NK-92 (cell line): ENCODE results near the gene FRMPD2.
"Not testable (repeated sequence)": the region's sequence is repeated elsewhere in the genome, so short reads cannot be mapped to it uniquely, and the experiment has no call there.

Experiments
- DNase-seq: peaks from one replicate; lab custom pipeline; 2025; ENCODE audit not compliant: unreplicated experiment; lab: John Stamatoyannopoulos, UW

FRMPD2 gene

GRCh38 chr10:48290286-48290685 is 15.8 kb upstream of the FRMPD2 start:
- DNase-seq, result no peak

DNA sequence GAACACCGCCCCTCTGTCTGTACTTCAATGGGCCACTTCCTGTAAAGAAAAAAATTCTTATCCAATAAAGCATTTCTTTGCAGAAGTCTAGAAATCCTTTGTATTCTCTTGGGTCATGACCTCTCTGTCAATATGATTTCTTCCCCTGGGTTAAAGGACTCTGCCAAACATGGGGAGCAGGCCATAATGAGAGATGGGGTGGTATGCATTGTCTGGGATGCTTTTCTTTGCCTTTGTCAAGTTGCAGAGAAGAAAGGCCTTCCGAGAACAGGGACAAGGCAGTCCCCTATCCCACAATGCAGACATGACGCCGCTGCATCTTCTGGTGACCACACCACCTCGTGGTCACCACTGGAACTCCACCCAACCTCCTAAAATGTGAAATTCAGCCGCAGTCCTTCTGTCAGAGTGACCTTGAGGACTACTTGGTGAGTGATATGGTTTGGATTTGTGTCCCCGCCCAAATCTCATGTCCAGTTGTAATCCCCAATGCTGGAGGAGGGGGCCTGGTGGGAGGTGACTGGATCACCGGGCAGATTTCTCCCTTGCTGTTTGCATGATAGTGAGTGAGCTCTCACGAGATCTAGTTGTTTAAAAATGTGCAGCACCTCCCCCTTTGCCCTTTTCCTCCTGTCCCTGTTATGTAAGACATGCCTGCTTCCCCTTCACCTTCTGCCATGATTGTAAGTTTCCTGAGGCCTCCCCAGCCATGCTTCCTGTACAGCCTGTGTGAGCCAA is 15.2 kb upstream of the FRMPD2 start:
- DNase-seq, result no peak

DNA sequence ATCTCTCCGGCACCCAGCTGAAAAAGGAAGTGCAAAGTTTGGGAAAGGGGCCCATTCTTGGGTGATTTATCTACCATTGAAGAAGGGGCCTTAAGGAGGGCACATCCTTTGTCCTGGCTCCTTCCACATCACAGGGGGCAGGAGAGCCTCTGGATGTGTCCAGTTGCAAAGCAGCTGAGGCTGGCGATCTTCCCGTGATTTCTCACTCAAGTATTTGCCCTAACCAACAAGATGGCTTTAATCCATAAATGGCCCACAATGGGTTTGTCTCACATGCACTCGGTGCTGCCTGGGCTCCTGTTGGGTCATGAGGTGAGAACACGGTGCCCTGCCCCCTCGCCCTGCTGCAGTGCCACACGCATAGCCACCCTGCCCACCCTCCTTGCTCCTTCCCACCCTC is 14.2 kb upstream of the FRMPD2 start:
- DNase-seq, result no peak

- no peak for DNase-seq
Measured at GRCh38 chr10:48287417-48288391, 13.2 kb upstream of the FRMPD2 start.

DNA sequence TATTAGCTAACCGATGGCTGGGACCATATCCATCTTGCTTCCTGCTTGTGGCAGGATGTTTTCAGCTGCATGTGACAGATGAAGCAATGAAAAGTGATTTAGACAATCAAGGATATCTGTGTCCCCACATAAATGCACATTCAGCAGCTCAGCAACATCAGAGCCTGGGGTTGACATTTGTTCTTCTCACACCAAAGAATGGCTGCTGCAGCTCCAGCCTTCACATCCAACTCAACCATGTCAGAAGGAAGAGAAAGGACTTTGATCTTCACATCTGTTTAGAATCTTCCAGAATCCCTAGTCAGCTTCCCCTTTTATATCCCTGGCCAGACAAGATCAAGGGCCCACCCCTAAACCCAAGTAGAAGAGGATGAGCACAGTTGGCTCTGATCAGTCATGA is 11.9 kb upstream of the FRMPD2 start:
- DNase-seq, result no peak

DNA sequence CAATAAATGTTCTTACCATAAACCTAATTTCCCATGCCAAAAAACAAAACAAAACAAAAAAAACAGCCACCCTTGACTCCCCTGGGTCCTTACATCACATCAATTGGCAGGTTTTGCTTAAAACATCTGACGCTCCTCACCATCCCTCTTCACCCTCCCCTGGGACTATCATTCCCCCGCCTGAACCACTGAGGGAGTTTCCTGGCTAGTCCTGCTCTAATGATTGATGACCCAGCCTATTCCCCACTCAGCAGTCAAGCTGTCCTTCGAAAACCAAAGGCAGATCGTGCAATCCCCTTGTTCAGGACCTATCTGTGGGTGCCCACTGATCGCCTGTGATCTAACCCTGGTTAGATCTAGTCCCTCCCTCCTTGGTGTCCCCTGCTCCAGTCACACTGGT is 11.2 kb upstream of the FRMPD2 start:
- no peak for DNase-seq

GRCh38 chr10:48284811-48285210 is 10.3 kb upstream of the FRMPD2 start:
- no peak for DNase-seq

DNA sequence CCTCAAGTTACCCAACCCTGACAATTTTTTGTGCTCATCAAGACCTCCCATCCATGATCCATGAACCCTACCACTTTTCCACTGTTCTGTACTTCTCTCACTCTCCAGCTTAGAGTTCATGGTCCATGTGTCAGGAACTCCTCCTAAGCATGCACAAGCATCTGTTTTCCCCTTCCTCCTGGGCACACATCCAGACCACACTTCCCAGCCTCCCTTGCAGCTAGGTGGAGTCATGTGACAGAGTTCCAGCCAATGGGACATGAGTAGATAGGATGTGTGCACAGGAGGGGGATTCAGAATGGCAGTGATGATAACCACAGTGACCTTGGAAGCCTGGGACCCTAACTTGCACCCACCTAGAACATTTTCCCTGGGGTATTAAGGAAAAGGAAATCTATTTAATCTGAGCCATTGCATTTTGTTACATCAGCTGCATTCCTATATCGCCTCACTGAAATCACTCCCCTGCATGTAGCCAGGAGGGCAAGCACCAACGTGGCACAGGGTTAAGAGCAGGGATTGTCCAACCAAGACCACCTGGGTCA is 9.6 kb upstream of the FRMPD2 start:
- no peak for DNase-seq

GRCh38 chr10:48282829-48283228 is 8.3 kb upstream of the FRMPD2 start:
- no peak for DNase-seq

DNA sequence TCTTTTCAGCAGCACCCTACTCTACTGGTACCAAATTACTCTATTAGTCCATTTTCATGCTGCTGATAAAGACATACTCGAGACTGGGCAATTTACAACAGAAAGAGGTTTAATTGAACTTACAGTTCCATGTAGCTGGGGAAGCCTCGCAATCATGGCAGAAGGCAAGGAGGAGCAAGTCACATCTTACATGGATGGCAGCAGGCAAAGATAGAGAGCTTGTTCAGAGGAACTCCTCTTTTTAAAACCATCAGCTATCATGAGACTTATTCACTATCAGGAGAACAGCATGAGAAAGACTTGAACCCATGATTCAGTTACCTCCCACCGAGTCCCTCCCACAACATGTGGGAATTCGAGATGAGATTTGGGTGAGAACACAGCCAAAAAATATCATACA is 7.2 kb upstream of the FRMPD2 start:
- not testable (repeated sequence) for DNase-seq

GRCh38 chr10:48279081-48279751 is 4.7 kb upstream of the FRMPD2 start:
- no peak for DNase-seq

DNA sequence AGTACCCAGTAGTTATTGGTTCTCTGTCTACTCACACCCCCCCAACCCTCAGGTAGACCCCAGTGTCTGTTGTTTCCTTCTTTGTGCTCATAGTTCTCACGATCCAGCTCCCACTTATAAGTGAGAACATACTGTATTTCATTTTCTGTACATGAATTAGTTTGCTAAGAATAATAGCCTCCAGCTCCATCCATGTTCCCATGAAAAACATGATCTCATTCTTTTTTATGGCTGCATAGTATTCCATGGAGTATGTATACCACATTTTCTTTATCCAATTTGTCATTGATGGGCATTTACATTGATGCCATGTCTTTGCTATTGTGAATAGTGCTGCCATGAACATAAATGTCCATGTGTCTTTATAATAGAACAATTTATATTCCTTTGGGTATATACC is 2.6 kb upstream of the FRMPD2 start:
- DNase-seq, result no peak

GRCh38 chr10:48273741-48274140 is 755 bp downstream of the FRMPD2 start:
- no peak for DNase-seq

DNA sequence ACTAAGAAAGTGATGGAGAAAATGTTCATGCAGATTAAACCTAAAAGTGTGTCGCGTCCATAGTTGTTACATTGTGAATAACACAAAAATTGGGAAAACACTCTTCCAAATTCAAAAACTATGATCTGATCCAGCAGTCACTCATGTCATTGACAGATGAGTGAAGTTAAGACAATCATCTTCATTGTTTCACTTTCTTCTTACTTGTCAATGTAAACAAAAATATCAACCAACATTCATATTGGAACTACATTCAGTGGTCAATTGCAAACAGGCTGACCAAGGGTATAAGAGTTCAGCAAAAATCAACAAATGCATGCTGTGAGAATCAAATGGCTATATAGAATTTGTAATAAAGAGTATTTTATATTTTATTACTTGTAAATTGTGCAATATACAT is 1.8 kb downstream of the FRMPD2 start:
- no peak for DNase-seq

- no peak for DNase-seq
Measured at GRCh38 chr10:48271047-48271730, 3.3 kb downstream of the FRMPD2 start.

- DNase-seq, result no peak
Measured at GRCh38 chr10:48266528-48266927, 8.0 kb downstream of the FRMPD2 start.

DNA sequence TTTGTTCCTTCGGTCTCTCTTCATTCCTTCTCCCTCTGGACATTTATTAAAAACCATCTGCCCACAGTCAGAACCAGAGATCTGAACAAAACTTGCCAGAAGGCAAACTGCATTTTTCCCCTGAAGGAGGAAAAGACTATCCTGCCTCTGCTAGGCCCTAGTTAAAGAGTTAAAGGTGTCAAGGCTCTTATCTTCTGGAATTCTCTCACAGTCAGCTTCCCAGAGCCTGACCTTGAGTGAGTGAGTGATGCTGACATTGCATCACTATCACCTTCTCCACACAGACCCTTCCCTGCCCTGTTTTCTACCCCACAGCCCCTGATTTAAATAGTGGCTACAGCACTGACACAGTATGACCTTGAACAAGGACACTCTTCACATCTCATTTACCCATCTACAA is 16.4 kb downstream of the FRMPD2 start:
- DNase-seq, result no peak

DNA sequence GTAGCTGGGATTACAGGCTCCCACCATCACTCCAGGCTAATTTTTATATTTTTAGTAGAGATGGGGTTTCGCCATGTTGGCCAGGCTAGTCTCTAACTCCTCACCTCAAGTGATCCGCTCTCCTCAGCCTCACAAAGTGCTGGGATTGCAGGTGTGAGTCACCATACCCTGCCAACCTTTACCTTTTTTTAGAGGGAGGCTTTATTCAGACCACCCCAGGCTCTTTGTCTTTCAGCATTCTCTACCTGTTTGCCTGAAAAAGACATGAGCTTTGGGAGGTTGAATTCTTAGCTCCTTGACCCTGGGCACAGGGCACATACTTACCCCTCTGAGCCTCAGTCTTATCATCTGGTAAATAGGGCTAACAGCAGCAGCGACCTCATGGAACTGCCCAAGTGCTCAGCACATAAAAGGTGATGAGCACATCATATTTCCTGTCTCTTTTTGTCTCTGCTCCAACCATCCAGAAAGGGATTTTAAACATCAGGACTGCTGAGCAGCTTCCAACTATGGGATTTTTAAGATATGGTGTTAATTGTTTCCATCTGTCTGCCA is 17.0 kb downstream of the FRMPD2 start:
- no peak for DNase-seq

DNA sequence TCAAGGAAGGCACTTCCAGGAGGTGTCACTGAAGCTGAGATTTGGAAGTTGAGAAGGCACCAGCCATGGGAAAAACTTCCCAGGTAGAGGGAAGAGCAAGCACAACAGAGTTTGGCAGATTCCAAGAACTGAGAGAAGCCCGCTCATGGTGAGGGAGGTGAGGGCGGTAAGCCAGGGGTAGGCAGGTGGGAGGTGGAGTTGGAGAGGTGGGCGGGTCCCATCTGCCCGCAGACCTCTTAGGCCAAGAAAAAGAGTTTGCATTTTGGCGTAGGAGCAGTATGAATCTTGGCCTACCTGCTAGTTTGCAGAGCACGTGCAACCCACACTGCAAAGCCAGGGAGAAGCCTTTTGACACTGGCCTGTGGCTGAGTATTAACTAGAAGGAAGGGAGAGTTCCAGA is 18.8 kb downstream of the FRMPD2 start:
- no peak for DNase-seq

DNA sequence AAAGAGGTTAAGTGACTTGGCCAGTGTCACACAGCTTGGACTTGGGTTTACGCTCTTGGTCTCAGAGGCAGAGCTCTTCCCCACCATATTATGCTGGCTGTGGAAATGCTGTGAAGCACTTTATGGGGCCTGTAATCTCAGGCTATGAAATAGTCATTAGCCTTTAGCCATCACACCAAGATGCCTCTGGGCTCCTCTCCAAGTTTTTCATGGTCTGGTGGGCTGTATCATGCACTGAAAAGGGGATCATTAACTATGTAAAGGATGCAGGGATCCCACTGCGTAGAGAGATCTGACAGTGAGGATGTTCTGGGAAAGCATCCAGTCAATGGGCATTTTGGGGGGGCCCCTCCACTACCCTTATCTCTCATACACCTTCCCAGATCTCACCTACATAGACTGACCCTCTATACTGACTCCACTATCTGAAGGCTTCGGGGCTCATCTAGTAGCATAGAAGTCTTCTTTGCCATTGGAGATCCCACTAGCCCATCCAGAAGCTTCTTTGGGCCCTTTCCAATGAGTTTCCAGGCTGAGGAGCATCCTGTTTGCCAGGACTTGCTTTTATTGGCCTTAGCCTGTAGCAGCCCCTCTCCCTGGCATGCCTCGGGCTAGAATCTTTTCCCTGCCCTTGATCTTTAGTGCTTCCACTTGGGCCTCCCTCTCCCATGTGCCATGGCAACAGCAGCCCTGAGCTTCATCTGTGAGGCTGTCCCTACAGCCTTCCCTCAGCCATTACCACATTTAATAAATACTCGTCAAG is 19.6 kb downstream of the FRMPD2 start:
- DNase-seq, result no peak
